ENCODE results near the gene MARK1. TPM values are rescaled to one million over a fixed set of nuclear protein-coding genes. Genes with fewer than 3 reads are reported as not detected.

Gene MARK1
- total and polyA plus RNA-seq, 2 of the 4 experiments (the other 2 are of a cell fraction), result not detected

DNA sequence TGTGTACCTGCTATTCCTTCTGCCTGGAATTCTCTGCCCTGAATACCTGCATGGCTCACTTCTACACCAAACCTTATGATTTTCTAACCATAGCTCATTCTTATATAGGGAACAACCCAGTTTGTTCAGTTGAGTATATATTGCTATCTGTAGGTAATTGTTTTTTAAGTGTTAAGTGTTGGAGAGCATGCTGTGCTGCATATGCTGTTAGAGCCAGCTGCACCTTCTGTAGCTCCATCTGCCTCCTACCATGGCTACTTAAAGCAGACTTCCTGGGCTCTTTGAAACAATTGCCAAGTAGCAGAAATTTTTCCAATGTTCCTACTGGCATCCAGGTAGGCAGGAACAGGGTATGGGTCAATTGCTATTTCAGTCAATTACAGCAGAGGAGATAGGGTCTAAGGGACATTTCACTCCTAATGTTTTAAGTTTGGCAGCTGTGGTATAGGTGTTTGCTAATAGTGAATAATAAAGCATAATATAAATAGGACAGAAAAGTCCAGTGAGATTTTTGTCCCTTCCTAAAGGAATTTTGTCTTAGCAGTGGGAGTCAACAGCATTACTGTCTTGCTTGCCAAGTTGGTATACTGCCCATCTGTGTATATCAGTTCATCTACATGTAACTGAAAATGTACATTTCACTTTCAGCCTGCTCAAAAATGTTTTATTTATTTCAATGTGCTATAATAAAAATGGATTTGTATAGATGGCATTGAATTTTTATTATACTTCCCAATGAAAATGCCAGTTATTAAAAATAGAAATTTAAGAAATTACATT, 128.2 kb downstream of the MARK1 start:
- Histone ChIP-seq H3K9ac (ENCODE audit: low read depth, low read length) (no peak overlapping the region), H2BK15ac (ENCODE audit: low read depth, low read length) (no peak overlapping the region), H4K20me1 (ENCODE audit: insufficient read depth, low read length) (no peaks in the 10 kb centered on the region), H4K5ac (ENCODE audit: low read depth, low read length) (no peak overlapping the region), H2BK5ac (ENCODE audit: low read depth, low read length, poor library complexity, severe bottlenecking) (no peak overlapping the region), H3K4me1 (ENCODE audit: control insufficient read depth, insufficient read depth, low read length) (no peaks in the 10 kb centered on the region), H4K91ac (ENCODE audit: insufficient read depth, low read depth, low read length) (no peak overlapping the region), H2BK20ac (ENCODE audit: low read depth, low read length) (no peak overlapping the region), H2AFZ (replicated peaks; ENCODE audit: low read length, poor library complexity) (no peak overlapping the region), H3K4me2 (ENCODE audit: low read depth, low read length) (no peak overlapping the region), H3K56ac (ENCODE audit: extremely low read depth, insufficient read depth, low read length) (no peak overlapping the region), H2AK5ac (ENCODE audit: low read depth, low read length) (no peak overlapping the region), H3K36me3 (ENCODE audit: control insufficient read depth, insufficient read depth, low read length) (no peaks in the 10 kb centered on the region), H3K27ac (ENCODE audit: insufficient read depth, low read length) (no peak overlapping the region), H3K9me3 (ENCODE audit: control insufficient read depth, insufficient read depth, low read length) (no peaks in the 10 kb centered on the region), H3K9me1 (ENCODE audit: insufficient read depth, low read length) (no peaks in the 10 kb centered on the region), H3K27me3 (ENCODE audit: control insufficient read depth, insufficient read depth, low read length) (peaks cover 2% of the 10 kb centered on the region), H4K8ac (ENCODE audit: low read depth in 2 of 2, low read length in 2 of 2) (no peak overlapping the region), H2BK120ac (ENCODE audit: low read depth, low read length) (no peak overlapping the region), H3K79me1 (ENCODE audit: low read depth in 1 of 2, low read length in 2 of 2) (no peaks in the 10 kb centered on the region), H3K18ac (ENCODE audit: low read depth, low read length) (no peak overlapping the region), H3K4ac (ENCODE audit: low read depth, low read length) (no peak overlapping the region), H2AK9ac (replicated peaks; ENCODE audit: low read depth, low read length, poor library complexity) (no peak overlapping the region), H3K14ac (replicated peaks; ENCODE audit: low read depth, low read length) (no peak overlapping the region), H3K4me3 (ENCODE audit: insufficient read depth, low read depth, low read length) (no peak overlapping the region), H3K23ac (ENCODE audit: low read depth, low read length) (no peak overlapping the region)
- POLR2A ChIA-PET (ENCODE audit: unreplicated experiment), result no interaction called here
- intact Hi-C loops (cut with micrococcal nuclease) (no loop called here), in situ Hi-C loops (cut with MboI; ENCODE audit: low sequenced_read_pairs) (no loop called here), dilution Hi-C loops (cut with HindIII; ENCODE audit: low sequenced_read_pairs, unreplicated experiment) (no loop called here)
- no peak for TF ChIP-seq MAFK (IDR thresholded peaks at IDR 0.05; ENCODE audit: low read depth, low read length)
- no peak for TF ChIP-seq POLR2A (IDR thresholded peaks at IDR 0.05; ENCODE audit: low read depth, low read length)
- TF ChIP-seq CTCF (conservative IDR thresholded peaks at IDR 0.05; ENCODE audit: low read depth, low read length), result no peak
- no peak for TF ChIP-seq RCOR1 (IDR thresholded peaks at IDR 0.05; ENCODE audit: insufficient replicate concordance, low read length)
- TF ChIP-seq NFE2L2 (IDR thresholded peaks at IDR 0.05; ENCODE audit: low read depth, low read length), result no peak
- TF ChIP-seq SMC3 (IDR thresholded peaks at IDR 0.05; ENCODE audit: low read depth, low read length), result no peak
- TF ChIP-seq, protein P1, sequence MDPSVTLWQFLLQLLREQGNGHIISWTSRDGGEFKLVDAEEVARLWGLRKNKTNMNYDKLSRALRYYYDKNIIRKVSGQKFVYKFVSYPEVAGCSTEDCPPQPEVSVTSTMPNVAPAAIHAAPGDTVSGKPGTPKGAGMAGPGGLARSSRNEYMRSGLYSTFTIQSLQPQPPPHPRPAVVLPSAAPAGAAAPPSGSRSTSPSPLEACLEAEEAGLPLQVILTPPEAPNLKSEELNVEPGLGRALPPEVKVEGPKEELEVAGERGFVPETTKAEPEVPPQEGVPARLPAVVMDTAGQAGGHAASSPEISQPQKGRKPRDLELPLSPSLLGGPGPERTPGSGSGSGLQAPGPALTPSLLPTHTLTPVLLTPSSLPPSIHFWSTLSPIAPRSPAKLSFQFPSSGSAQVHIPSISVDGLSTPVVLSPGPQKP (IDR thresholded peaks at IDR 0.05; ENCODE audit: borderline replicate concordance, low read depth, low read length), result no peak
- no peak for TF ChIP-seq FOS (IDR thresholded peaks at IDR 0.05; ENCODE audit: low read depth, low read length)
- ATAC-seq (ENCODE audit: low read depth), result no peak
- no TSS peak for BruUV-seq (replicated peaks)
- CTCF ChIA-PET, result no interaction called here
- no peak for DNase-seq
